NCI-H2227 (cell line): ENCODE data around the gene METRN.

Source experiments
- DNase-seq: peaks from one replicate; lab custom pipeline; 2025; ENCODE audit not compliant: unreplicated experiment; lab: John Stamatoyannopoulos, UW

The METRN gene

GRCh38 chr16:708959-709358 is 6.0 kb upstream of the METRN start:
- DNase-seq: no peak

- DNase-seq: peak; percentile 98
These were observed 5.1 kb upstream of the METRN start for GRCh38 chr16:709566-710499.

GRCh38 chr16:710500-711075 is 4.3 kb upstream of the METRN start:
- DNase-seq: no peak

GRCh38 chr16:711084-711483 is 3.8 kb upstream of the METRN start:
- DNase-seq: peak; percentile 35

- DNase-seq: peak; percentile 81
These were observed 3.2 kb upstream of the METRN start for GRCh38 chr16:711548-712320.

GRCh38 chr16:712740-713250 is 2.1 kb upstream of the METRN start:
- peak; percentile 59 for DNase-seq

GRCh38 chr16:714079-714478 is 839 bp upstream of the METRN start:
- no peak for DNase-seq

GRCh38 chr16:715477-716199 is 720 bp downstream of the METRN start:
- DNase-seq: peak; percentile 72

GRCh38 chr16:716200-716568 is 1.3 kb downstream of the METRN start:
- DNase-seq: peak; percentile 72

GRCh38 chr16:716768-717325 is 1.9 kb downstream of the METRN start:
- peak; percentile 28 for DNase-seq

GRCh38 chr16:717450-718245 is 2.7 kb downstream of the METRN start:
- no peak for DNase-seq

- no peak for DNase-seq
These were observed 3.5 kb downstream of the METRN start for GRCh38 chr16:718389-718788.

- no peak for DNase-seq
These were observed 4.0 kb downstream of the METRN start for GRCh38 chr16:718922-719321.

- peak; percentile 68 for DNase-seq
These were observed 5.0 kb downstream of the METRN start for GRCh38 chr16:719815-720446.

GRCh38 chr16:720447-720989 is 5.6 kb downstream of the METRN start:
- peak; percentile 89 for DNase-seq

GRCh38 chr16:720990-721764 is 6.3 kb downstream of the METRN start, which contains the start of gene ANTKMT:
ANTKMT (plus strand) TSS chr16:721146; CDS start chr16:721275, 129 bp downstream.
- peak; percentile 97 for DNase-seq

- DNase-seq: peak; percentile 41
These were observed 7.0 kb downstream of the METRN start for GRCh38 chr16:721765-722540.
